ENCODE measurements around the gene E2F6. TPM values are rescaled to one million over a fixed set of nuclear protein-coding genes. Genes with fewer than 3 reads are reported as not detected.

E2F6 gene
- total RNA-seq, 4 donors from 2014 or later = 3.6 to 14.5 (median 9.9) TPM

DNA sequence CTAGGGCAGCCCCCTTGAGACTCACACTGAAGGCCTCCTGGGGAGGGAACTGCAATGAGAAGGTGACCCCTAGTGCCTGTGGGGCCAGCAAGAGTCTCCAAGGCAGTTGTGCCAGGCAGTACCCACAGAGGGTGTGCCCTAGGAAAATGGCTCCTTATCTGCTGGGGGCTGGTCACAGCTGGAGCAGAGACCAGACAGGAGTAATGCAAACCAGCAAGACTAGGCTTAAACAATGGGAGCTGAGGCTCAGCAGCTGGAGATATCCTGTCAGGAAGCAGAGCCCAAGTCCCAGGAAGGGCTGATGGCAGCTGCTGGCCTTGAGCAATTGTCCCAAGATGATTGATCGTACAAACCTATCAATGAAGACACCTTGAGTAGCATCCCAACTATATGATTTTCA lies 26.8 kb upstream of the E2F6 start:
- no peak for DNase-seq
- peaks cover 0 to 29% (median 0%) of the 10 kb centered on the region in 4 donors for H3K27me3 ChIP-seq
- WGBS, 2 donors = 88 to 100% methylated on average over 1 of the region's 1 CpG
- no peaks in the 10 kb centered on the region for H3K9me3 ChIP-seq
- H3K4me3 ChIP-seq = no peak overlapping the region
- H3K27ac ChIP-seq = no peak overlapping the region
- H3K4me1 ChIP-seq = no peaks in the 10 kb centered on the region
- intact Hi-C loops (cut with DNase I) = no loop called here
- TF ChIP-seq POLR2A (IDR thresholded peaks at IDR 0.05) = no peak
- TF ChIP-seq, protein P1, sequence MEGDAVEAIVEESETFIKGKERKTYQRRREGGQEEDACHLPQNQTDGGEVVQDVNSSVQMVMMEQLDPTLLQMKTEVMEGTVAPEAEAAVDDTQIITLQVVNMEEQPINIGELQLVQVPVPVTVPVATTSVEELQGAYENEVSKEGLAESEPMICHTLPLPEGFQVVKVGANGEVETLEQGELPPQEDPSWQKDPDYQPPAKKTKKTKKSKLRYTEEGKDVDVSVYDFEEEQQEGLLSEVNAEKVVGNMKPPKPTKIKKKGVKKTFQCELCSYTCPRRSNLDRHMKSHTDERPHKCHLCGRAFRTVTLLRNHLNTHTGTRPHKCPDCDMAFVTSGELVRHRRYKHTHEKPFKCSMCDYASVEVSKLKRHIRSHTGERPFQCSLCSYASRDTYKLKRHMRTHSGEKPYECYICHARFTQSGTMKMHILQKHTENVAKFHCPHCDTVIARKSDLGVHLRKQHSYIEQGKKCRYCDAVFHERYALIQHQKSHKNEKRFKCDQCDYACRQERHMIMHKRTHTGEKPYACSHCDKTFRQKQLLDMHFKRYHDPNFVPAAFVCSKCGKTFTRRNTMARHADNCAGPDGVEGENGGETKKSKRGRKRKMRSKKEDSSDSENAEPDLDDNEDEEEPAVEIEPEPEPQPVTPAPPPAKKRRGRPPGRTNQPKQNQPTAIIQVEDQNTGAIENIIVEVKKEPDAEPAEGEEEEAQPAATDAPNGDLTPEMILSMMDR (IDR thresholded peaks at IDR 0.05) = no peak
- no peaks in the 10 kb centered on the region for H3K36me3 ChIP-seq

DNA sequence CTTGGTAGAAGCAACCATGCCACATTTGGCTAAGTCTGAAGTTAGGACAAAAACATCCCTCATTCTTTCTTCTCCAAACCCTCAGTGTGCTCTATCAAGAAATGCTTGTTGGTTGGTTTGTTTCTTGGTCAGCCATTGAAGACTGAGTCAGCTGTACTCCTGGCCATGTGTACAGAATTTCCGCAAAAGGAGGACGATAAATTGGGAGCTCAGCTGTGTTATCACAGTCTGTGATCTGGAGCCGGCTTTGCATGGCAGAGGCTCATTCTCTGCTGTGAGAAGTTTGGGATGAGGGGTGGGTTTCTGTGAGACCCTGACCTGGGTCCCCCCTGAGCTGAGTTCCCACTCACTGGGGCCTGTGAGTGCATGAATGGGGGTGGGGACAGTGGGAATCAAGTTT lies 26.3 kb upstream of the E2F6 start:
- peaks cover 0 to 33% (median 0%) of the 10 kb centered on the region in 4 donors for H3K27me3 ChIP-seq
- H3K36me3 ChIP-seq = no peaks in the 10 kb centered on the region
- H3K27ac ChIP-seq = no peak overlapping the region
- no peak for DNase-seq
- TF ChIP-seq, protein P1 (IDR thresholded peaks at IDR 0.05) = no peak
- TF ChIP-seq POLR2A (IDR thresholded peaks at IDR 0.05) = no peak
- H3K9me3 ChIP-seq = no peaks in the 10 kb centered on the region
- intact Hi-C loops (cut with DNase I) = no loop called here
- no peak overlapping the region for H3K4me3 ChIP-seq
- 70 to 82% methylated on average over 3 of the region's 3 CpGs for WGBS, 2 donors
- H3K4me1 ChIP-seq = no peaks in the 10 kb centered on the region

DNA sequence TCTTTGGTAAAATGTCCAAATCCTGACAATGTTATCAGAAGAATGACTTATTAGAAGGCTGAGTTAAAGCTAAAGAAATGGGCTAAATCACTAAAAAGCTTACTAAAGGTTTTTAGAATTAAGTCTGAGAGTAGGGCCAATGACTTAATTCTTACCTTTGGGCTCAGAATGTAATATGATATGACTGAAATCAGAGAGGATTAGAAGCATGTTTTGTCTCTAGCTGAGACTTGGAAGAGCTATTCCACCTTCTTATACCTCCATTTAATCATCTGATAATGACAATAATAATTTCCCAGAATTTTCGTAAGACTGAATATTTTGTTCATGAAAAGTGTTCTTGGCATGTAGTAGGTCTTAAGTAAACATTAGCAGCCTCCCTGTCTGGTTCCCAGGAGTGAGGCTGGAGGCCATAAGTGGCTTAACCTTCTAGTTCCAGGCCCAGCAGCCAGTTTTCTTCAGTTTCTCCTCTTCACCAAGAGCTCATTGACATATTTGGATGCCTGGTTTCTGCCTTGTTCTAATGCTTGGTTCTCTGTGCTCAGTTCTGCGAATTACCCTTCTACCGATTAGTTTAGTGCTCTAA lies 25.5 kb upstream of the E2F6 start:
- Histone ChIP-seq H3K9me3 (no peaks in the 10 kb centered on the region), H3K4me1 (no peaks in the 10 kb centered on the region), H3K27ac (no peak overlapping the region), H3K36me3 (no peaks in the 10 kb centered on the region), H3K4me3 (no peak overlapping the region), H3K27me3 (peaks cover 0 to 40% (median 0%) of the 10 kb centered on the region in 4 donors)
- 59 to 65% methylated on average over 3 of the region's 3 CpGs for WGBS, 2 donors
- no peak for DNase-seq
- TF ChIP-seq, protein P1 (IDR thresholded peaks at IDR 0.05) = no peak
- no peak for TF ChIP-seq POLR2A (IDR thresholded peaks at IDR 0.05)
- intact Hi-C loops (cut with DNase I) = no loop called here

DNA sequence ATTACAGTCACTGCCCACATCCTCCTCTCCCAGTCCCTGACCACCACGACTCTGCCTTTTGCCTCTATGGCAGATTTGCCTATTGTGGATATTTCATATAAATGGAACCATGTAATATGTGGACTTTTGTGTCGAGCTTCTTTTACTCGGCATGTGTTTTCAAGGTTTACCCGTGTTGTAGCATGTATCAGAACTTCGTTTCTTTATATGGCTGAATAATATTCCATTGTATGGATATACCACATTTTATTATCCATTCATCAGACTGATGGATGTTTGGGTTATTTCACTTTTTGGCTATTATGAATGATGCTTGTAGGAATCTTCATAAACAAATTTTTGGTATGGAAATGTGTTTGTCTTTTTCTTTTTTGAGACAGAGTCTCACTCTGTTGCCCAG lies 24.2 kb upstream of the E2F6 start:
- no peak overlapping the region for H3K4me3 ChIP-seq
- peaks cover 0 to 41% (median 0%) of the 10 kb centered on the region in 4 donors for H3K27me3 ChIP-seq
- intact Hi-C loops (cut with DNase I) = no loop called here
- WGBS, 2 donors = 83 to 87% methylated on average over 5 of the region's 5 CpGs
- H3K36me3 ChIP-seq = no peaks in the 10 kb centered on the region
- no peaks in the 10 kb centered on the region for H3K4me1 ChIP-seq
- no peak overlapping the region for H3K27ac ChIP-seq
- no peak for TF ChIP-seq POLR2A (IDR thresholded peaks at IDR 0.05)
- TF ChIP-seq, protein P1 (IDR thresholded peaks at IDR 0.05) = no peak
- H3K9me3 ChIP-seq = no peaks in the 10 kb centered on the region
- no peak for DNase-seq

DNA sequence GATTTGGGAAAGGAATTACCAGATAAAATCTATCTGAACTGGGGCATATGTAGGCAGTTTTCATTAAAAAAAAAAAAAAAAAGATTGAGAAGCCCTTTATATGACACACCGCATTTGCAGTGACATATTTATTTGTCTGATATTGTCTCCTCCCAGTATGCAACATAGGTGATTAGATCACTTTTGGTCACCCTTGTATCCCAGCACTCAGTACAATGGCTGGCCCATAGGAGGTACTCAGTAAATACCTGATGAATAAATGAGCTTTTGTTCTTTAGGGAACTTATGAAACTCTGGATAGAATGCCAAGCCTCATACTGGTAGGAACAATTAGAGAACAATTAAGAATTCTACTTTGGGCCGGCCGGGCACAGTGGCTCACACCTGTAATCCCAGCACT lies 22.8 kb upstream of the E2F6 start:
- no peaks in the 10 kb centered on the region for H3K36me3 ChIP-seq
- no peak overlapping the region for H3K27ac ChIP-seq
- TF ChIP-seq, protein P1 (IDR thresholded peaks at IDR 0.05) = no peak
- TF ChIP-seq POLR2A (IDR thresholded peaks at IDR 0.05) = no peak
- H3K27me3 ChIP-seq = peaks cover 0 to 48% (median 0%) of the 10 kb centered on the region in 4 donors
- DNase-seq = no peak
- H3K4me1 ChIP-seq = peaks cover 0 to 5% (median 0%) of the 10 kb centered on the region in 3 donors
- 59 to 65% methylated on average over 3 of the region's 3 CpGs for WGBS, 2 donors
- no peaks in the 10 kb centered on the region for H3K9me3 ChIP-seq
- intact Hi-C loops (cut with DNase I) = no loop called here
- no peak overlapping the region for H3K4me3 ChIP-seq
